GM10248 (cell line): Measurements from ENCODE around the gene RNF41.

Experiments used
- CTCF ChIA-PET: fragments of 300-600 bp; sonication (Branson Sonifier 250); formaldehyde crosslinking; extraction: SDS; loops from one replicate; lab custom pipeline; 2021; ENCODE audit warnings: antibody characterized with exemption; lab: Yijun Ruan, JAX
- POLR2A ChIA-PET: fragments of 350-650 bp; sonication (Branson Sonifier 250); formaldehyde crosslinking; extraction: SDS; loops from one replicate; lab custom pipeline; 2020; ENCODE audit warnings: antibody characterized with exemption; lab: Yijun Ruan, JAX
- DNase-seq: peaks from one replicate; pipeline ENCODE4 v3.0.0; 2012; ENCODE audit errors: extremely low spot score
- TF ChIP-seq, protein P1 (sequence below): IDR thresholded peaks from 2 replicates; pipeline ENCODE4 v1.5.1; 2012; ENCODE audit warnings: mild to moderate bottlenecking, low read depth; ENCODE audit errors: extremely low read depth, missing control alignments, control extremely low read depth

RNF41 gene

DNA sequence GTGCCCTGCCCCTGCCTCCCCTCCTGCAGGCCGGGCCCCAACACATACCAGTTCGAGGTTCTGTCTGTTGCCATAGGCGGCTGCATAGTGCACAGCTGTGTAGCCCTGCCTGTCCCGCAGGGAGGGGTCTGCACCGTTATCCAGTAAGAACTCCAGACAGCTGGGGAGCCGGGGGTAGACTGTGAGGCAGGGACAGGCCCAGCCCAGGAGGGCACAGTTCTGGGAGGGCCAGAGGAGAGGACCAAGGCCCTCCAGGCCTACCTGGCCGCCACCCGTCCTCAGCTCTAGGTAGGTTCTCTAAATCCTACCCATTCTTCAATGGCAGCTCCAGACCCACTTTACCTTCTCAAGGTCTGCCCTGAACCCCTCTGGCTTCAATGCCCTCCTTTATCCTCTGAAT, 27.0 kb upstream of the RNF41 start:
- TF ChIP-seq, protein P1, sequence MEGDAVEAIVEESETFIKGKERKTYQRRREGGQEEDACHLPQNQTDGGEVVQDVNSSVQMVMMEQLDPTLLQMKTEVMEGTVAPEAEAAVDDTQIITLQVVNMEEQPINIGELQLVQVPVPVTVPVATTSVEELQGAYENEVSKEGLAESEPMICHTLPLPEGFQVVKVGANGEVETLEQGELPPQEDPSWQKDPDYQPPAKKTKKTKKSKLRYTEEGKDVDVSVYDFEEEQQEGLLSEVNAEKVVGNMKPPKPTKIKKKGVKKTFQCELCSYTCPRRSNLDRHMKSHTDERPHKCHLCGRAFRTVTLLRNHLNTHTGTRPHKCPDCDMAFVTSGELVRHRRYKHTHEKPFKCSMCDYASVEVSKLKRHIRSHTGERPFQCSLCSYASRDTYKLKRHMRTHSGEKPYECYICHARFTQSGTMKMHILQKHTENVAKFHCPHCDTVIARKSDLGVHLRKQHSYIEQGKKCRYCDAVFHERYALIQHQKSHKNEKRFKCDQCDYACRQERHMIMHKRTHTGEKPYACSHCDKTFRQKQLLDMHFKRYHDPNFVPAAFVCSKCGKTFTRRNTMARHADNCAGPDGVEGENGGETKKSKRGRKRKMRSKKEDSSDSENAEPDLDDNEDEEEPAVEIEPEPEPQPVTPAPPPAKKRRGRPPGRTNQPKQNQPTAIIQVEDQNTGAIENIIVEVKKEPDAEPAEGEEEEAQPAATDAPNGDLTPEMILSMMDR, result no peak
- DNase-seq, result no peak
- ChIA-PET CTCF (interaction anchor here (0.9 to 4.7 kb wide), 6 partner anchors 9 to 59 kb away, joined by 3 to 53 read pairs (median 4); partner anchors contain the start of genes ANKRD52, COQ10A, RNF41 and SMARCC2), POLR2A (no interaction called here)

DNA sequence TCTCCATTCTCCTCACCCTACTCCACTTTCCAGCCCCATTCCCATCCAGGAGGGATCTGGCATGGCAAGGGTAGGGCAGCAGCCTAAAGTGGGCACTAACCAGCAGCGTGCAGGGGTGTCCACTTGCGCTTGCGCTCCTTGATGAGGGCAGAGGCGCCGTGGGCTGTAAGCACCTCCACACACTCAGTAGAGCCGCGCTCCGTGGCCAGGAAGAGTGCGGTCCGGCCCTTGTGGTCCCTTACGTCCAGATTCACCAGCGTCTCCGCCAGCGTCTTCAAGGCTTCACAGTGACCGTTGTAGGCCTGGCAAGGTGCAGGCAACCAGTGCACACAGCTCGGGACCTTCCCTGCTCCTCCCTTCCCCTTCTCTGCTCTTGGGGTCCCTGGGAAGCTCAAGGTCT, 26.2 kb upstream of the RNF41 start:
- ChIA-PET CTCF (interaction anchor here (0.9 to 4.7 kb wide), 9 partner anchors 10 to 58 kb away, joined by 3 to 53 read pairs (median 4); partner anchors contain the start of genes ANKRD52, RNF41 and SMARCC2), POLR2A (no interaction called here)
- DNase-seq, result no peak
- TF ChIP-seq, protein P1, result no peak

DNA sequence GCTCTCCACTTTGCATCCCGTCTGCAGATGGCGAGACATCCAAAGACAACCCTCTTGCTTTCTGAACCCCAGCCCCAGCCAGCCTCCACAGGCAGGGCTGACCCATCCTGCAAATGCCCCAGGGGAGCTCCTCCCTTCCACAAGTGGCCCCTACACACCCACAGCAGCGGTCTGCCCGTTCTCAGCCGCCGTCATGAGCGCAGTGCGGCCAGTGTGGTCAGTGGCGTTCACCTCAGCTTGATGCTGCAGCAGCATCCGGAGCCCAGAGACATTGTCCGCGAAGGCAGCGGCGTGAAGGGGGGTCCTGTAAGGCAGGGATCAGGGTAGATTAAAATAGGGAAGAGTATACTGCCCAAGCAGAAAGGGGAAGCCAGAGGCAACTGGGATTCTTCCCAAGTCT, 22.8 kb upstream of the RNF41 start:
- no peak for DNase-seq
- TF ChIP-seq, protein P1, result no peak
- ChIA-PET POLR2A (no interaction called here), CTCF (interaction anchor here (1.4 to 2.9 kb wide), 2 partner anchors 13 to 507 kb away, joined by 3 to 13 read pairs; partner anchors contain the start of gene ANKRD52)

DNA sequence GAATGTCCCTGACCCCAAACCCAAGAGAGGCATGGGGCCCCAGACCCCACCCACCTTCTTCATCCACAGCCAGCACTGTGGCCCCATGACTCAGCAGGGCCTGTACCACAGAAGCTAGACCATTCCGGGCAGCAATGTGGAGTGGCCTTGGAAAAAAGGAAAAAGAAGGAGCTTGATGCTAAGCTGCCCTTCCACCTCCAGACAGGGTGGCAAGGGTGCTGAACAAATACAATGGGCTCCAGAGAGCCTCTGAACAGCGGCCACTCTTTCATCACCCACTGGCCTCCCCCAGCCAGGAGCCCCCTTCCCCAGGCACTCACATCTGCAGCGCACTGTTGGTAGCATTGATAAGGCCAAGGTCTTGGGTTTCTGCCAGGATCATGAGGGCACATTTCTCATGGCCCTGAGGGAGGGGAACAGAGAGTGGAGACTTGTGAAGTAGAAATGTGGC, 22.0 kb upstream of the RNF41 start:
- POLR2A ChIA-PET, result no interaction called here
- CTCF ChIA-PET, result interaction anchor here (0.7 to 2.9 kb wide), 2 partner anchors 14 to 23 kb away, joined by 3 to 13 read pairs; partner anchors contain the start of genes ANKRD52 and COQ10A
- TF ChIP-seq, protein P1, result no peak

DNA sequence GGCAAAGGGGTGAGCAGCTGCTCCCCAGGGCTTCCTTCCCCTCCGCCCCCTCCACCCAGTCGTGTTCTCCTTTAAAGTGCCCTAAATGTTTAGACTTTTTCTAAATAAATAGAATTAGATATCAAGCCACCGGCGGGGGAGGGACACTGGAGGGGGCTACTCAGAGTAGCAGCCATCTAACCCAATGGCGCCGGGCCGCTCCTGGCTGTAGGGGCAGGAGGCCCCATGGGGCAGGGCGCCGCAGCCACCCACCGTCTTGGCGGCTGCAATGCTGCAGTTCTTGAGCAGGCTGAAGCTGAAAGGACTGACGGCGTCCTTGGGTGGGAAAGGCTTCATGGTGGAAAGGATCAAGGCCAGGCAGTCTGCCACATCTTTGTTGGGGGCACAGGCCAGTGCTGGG, 21.3 kb upstream of the RNF41 start:
- ChIA-PET POLR2A (no interaction called here), CTCF (interaction anchor here (2.9 kb wide), 1 partner anchor 14 kb away, joined by 13 read pairs; the partner anchor contains the start of gene ANKRD52)
- TF ChIP-seq, protein P1, result no peak
- DNase-seq, result no peak

More for the DNA sequence above, 22.0 kb upstream of the RNF41 start:
- DNase-seq, result no peak

DNA sequence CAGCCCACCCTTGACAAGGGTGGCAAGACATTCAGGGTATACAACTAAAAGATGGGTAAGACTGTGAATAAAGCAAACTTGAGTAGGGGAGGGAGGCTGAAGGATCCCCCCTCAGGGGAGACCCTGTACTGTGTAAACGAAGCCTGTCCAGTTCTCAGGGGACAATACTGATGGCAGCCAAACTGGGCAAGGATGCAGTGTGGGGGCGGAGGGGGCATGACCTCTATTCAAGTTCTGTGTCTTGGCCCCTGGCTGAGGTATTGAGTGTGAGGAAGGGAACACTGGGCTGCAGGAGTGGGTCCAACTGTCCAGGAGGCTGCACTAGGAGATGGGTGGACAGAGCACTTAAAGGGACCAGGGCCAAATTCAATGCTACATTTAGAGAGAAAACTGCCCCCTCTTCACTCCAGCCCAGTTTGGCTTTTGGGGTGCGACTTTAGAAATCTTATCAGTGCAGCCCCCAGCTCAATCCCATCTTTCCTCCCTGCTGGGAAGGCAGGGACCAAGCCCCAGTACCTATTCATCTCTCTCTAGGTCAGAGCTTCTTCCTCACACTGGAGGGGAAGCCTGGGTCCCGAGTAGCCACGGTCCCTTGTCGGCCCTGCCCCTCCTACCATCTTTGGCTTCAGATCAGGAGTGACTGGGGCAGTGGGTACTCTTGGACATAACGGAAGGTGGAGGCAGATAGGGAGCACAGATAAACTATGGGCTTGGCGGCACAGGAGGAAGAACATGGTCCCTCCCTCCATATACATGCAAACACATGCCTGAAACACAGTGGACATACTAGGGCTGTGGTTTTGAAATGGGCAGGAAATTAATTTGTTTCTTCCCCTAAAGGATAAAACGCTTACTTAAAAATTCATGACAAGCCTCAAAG, 19.9 kb upstream of the RNF41 start:
- DNase-seq, result no peak
- TF ChIP-seq, protein P1, result no peak
- ChIA-PET POLR2A (no interaction called here), CTCF (interaction anchor here (0.6 to 1.4 kb wide), 3 partner anchors 9 to 25 kb away, joined by 3 read pairs; partner anchors contain the start of gene ANKRD52)
